ENCODE measurements around the gene ZSCAN31. TPM values are rescaled to one million over a fixed set of nuclear protein-coding genes. Genes with fewer than 3 reads are reported as not detected.

ZSCAN31 gene
- total and polyA plus RNA-seq, 2 of the 8 experiments (the other 6 are each of a cell fraction or from before 2014, with no cell fraction given): 1.9 to 7.0 TPM

DNA sequence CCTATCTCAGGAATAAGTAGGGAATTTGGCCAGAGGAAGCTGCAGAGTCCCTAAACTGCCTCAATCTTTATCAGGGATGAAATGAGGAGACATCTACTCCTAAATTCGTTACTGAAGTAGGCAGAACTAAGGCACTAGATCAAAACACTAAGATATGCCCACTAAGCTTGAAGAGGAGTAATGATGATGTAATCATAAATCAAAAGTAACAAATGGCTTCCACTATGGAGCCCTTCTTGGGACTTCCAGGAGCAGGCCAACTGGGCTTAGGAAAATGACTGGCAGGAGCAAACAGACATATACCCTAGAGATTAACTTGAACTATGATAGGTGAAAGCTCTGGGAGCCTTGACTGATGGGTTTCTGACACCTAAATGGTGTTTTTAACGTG lies 48.2 kb upstream of the ZSCAN31 start:
- Histone ChIP-seq H4K8ac (ENCODE audit: extremely low read depth, insufficient read depth, low read length) (no peak overlapping the region), H2AFZ (ENCODE audit: low read length) (no peak overlapping the region), H3K14ac (ENCODE audit: insufficient read length) (no peak overlapping the region), H3K4ac (replicated peaks; ENCODE audit: insufficient read length, low read depth, low read length) (no peak overlapping the region), H4K20me1 (replicated peaks in 1 of 2; ENCODE audit: control insufficient read depth in 1 of 2, insufficient read depth in 2 of 2, low read length in 2 of 2) (peaks cover 2 to 3% of the 10 kb centered on the region in 2 experiments), H3K9ac (replicated peaks in 1 of 4; ENCODE audit: extremely low read depth in 1 of 4, low read depth in 3 of 4, low read length in 3 of 4) (peak overlapping the region in 2 of 4 experiments; percentile 4 to 9; a peak in 2 of 7 replicates), H2BK20ac (ENCODE audit: low read length) (no peak overlapping the region), H3K27ac (ENCODE audit: low read depth, low read length) (no peak overlapping the region), H3K23me2 (ENCODE audit: low read depth, low read length) (no peaks in the 10 kb centered on the region), H3K79me2 (ENCODE audit: control insufficient read depth in 1 of 2, insufficient read depth in 2 of 2, low read length in 2 of 2) (peaks cover 0 to 12% of the 10 kb centered on the region in 2 experiments; a peak in 2 of 4 replicates), H2BK15ac (ENCODE audit: low read length) (no peak overlapping the region), H2AK5ac (ENCODE audit: low read depth, low read length) (no peak overlapping the region), H3K56ac (replicated peaks; ENCODE audit: insufficient read length, low read depth, low read length) (no peak overlapping the region), H2BK12ac (ENCODE audit: low read depth, low read length) (no peak overlapping the region), H3K79me1 (ENCODE audit: low read depth, low read length) (no peaks in the 10 kb centered on the region; the same call in 1 of the 2 replicates), H3K36me3 (ENCODE audit: control insufficient read depth in 2 of 4, insufficient read depth in 4 of 4, low read length in 3 of 4) (peaks cover 3 to 48% (median 24%) of the 10 kb centered on the region in 4 experiments), H4K5ac (ENCODE audit: insufficient read length, low read depth, low read length) (no peak overlapping the region), H3K18ac (ENCODE audit: extremely low read depth, low read length) (no peak overlapping the region), H3K4me1 (replicated peaks in 1 of 4; ENCODE audit: control insufficient read depth in 3 of 4, insufficient read depth in 4 of 4, low read length in 3 of 4) (peaks cover 0 to 3% (median 1%) of the 10 kb centered on the region in 4 experiments; a peak in 3 of 7 replicates), H3K27me3 (replicated peaks in 1 of 4; ENCODE audit: control insufficient read depth in 3 of 4, extremely low read depth in 1 of 4, insufficient read depth in 3 of 4, low read length in 3 of 4) (no peaks in the 10 kb centered on the region), H4K91ac (replicated peaks; ENCODE audit: insufficient read length, low read length) (no peak overlapping the region), H3K9me3 (ENCODE audit: insufficient read depth in 2 of 2, low read depth in 1 of 2, low read length in 1 of 2) (no peaks in the 10 kb centered on the region), H2BK120ac (replicated peaks; ENCODE audit: low read depth, low read length) (no peak overlapping the region), H2BK5ac (ENCODE audit: low read depth, low read length) (no peak overlapping the region), H3K4me3 (ENCODE audit: extremely low read depth in 1 of 4, insufficient read depth in 2 of 4, low read depth in 3 of 4, low read length in 4 of 4) (peak overlapping the region; percentile 52 to 68 (median 61); a peak in 5 of 8 replicates), H3K23ac (ENCODE audit: insufficient read length) (no peak overlapping the region), H3K4me2 (ENCODE audit: insufficient read depth in 1 of 2, low read depth in 2 of 2, low read length in 2 of 2) (peak overlapping the region; percentile 60 to 80)
- CTCF ChIA-PET (ENCODE audit: partially characterized antibody): interaction anchor here (1.1 to 5.1 kb wide), 13 partner anchors 10 to 261 kb away, joined by 3 to 34 read pairs (median 6); partner anchors contain the start of genes GPX6 and ZSCAN12
- FAIRE-seq: no peak
- WGBS, 2 experiments (ENCODE audit: extremely low coverage in 1 of 2, insufficient coverage in 1 of 2, insufficient read length in 1 of 2, insufficient replicate concordance in 2 of 2, low coverage in 1 of 2, low lambda C conversion rate in 2 of 2, missing lambda C conversion rate in 1 of 2): 80% methylated on average over 2 of the region's 2 CpGs; no CpG with 5 or more reads in 1 of the 2 experiments
- POLR2A ChIA-PET (ENCODE audit: partially characterized antibody): interaction anchor here (0.9 to 6.2 kb wide), 9 partner anchors 12 to 147 kb away, joined by 3 to 62 read pairs (median 5); partner anchors contain the start of genes ZKSCAN4, ZSCAN12, ZSCAN26 and ZSCAN31
- DNase-seq (ENCODE audit: low read depth in 1 of 2, low spot score in 2 of 2): no peak
- TF ChIP-seq SP2 (IDR thresholded peaks at IDR 0.05; ENCODE audit: low read length) (no peak), BRCA1 (IDR thresholded peaks at IDR 0.05; ENCODE audit: low read depth, low read length) (no peak), SP1 (IDR thresholded peaks at IDR 0.05; ENCODE audit: low read depth, low read length) (no peak), SIRT6 (IDR thresholded peaks at IDR 0.05; ENCODE audit: low read length) (no peak), SRF (IDR thresholded peaks at IDR 0.05; ENCODE audit: low read depth, low read length) (no peak), KDM5A (IDR thresholded peaks at IDR 0.05; ENCODE audit: low read length) (no peak), ZNF274 (IDR thresholded peaks at IDR 0.05; ENCODE audit: borderline replicate concordance, extremely low read depth, low read length) (no peak), TEAD4 (IDR thresholded peaks at IDR 0.05; ENCODE audit: low read depth, low read length) (no peak), ASH2L (IDR thresholded peaks at IDR 0.05; ENCODE audit: low read length) (no peak), PHF8 (conservative IDR thresholded peaks at IDR 0.05; ENCODE audit: low read depth, low read length) (no peak), ATF2 (IDR thresholded peaks at IDR 0.05; ENCODE audit: low read length) (no peak), POLR2AphosphoS5 (IDR thresholded peaks at IDR 0.05; ENCODE audit: low read depth, low read length) (no peak), HDAC2 (IDR thresholded peaks at IDR 0.05; ENCODE audit: borderline replicate concordance in 1 of 2, low read depth in 2 of 2, low read length in 2 of 2) (no peak)

Data from H1 (cell line).